Mesothelial cell of epicardium (in vitro differentiated cells): ENCODE data around the gene L3MBTL1. TPM values are rescaled to one million over a fixed set of nuclear protein-coding genes. Genes with fewer than 3 reads are reported as not detected.

Source experiments
- DNase-seq, 2 experiments: peaks; one replicate each; pipeline ENCODE4 v3.0.0; 2021; ENCODE audit warnings: low spot score in 2 of 2; ENCODE audit not compliant: unreplicated experiment in 2 of 2
- H3K27ac Mint-ChIP-seq: 2 replicates; pipeline ENCODE4 v1.8.0; 2021; ENCODE audit warnings: mixed read lengths
- H3K27me3 Mint-ChIP-seq: 2 replicates; pipeline ENCODE4 v1.8.0; 2021; ENCODE audit warnings: low read depth, mixed read lengths
- H3K36me3 Mint-ChIP-seq: 2 replicates; pipeline ENCODE4 v1.8.0; 2021; ENCODE audit warnings: mixed read lengths
- H3K4me1 Mint-ChIP-seq: 2 replicates; pipeline ENCODE4 v1.8.0; 2021; ENCODE audit warnings: mixed read lengths
- H3K4me3 Mint-ChIP-seq: 2 replicates; pipeline ENCODE4 v1.8.0; 2021; ENCODE audit warnings: mild to moderate bottlenecking, moderate library complexity, mixed read lengths
- H3K9me3 Mint-ChIP-seq: 2 replicates; pipeline ENCODE4 v1.8.0; 2021; ENCODE audit warnings: mixed read lengths
- CTCF ChIP-seq: fragments of 200-600 bp; sonication (generic); IDR thresholded peaks from one replicate; pipeline ENCODE4 v1.5.0; 2021; ENCODE audit warnings: antibody characterized with exemption; ENCODE audit not compliant: unreplicated experiment
- total RNA-seq: library from RNA; stranded (reverse); gene quantifications from 3 replicates; pipeline ENCODE4 v1.2.1, GENCODE V29; 2021

Gene L3MBTL1
- total RNA-seq, 1 donor from 2014 or later: 46.7 TPM

GRCh38 chr20:43467589-43467988 is 39.9 kb upstream of the L3MBTL1 start:
- H3K4me1 Mint-ChIP-seq: peaks cover 2% of the 10 kb centered on the region
- H3K36me3 Mint-ChIP-seq: peaks cover 36% of the 10 kb centered on the region
- H3K27me3 Mint-ChIP-seq: no peaks in the 10 kb centered on the region
- H3K27ac Mint-ChIP-seq: no peak overlapping the region
- H3K9me3 Mint-ChIP-seq: no peaks in the 10 kb centered on the region
- no peak for DNase-seq
- TF ChIP-seq CTCF: no peak
- H3K4me3 Mint-ChIP-seq: no peak overlapping the region

GRCh38 chr20:43472671-43473380 is 34.7 kb upstream of the L3MBTL1 start:
- Mint-ChIP-seq H3K4me1 (no peaks in the 10 kb centered on the region), H3K36me3 (peaks cover 9% of the 10 kb centered on the region), H3K9me3 (no peaks in the 10 kb centered on the region), H3K27ac (no peak overlapping the region), H3K27me3 (peaks cover 9% of the 10 kb centered on the region), H3K4me3 (no peak overlapping the region)
- DNase-seq: no peak
- no peak for TF ChIP-seq CTCF

GRCh38 chr20:43473381-43473704 is 34.2 kb upstream of the L3MBTL1 start:
- H3K27ac Mint-ChIP-seq: no peak overlapping the region
- H3K4me1 Mint-ChIP-seq: no peaks in the 10 kb centered on the region
- H3K4me3 Mint-ChIP-seq: no peak overlapping the region
- peaks cover 2% of the 10 kb centered on the region for H3K9me3 Mint-ChIP-seq
- TF ChIP-seq CTCF: no peak
- H3K36me3 Mint-ChIP-seq: peaks cover 9% of the 10 kb centered on the region
- peaks cover 9% of the 10 kb centered on the region for H3K27me3 Mint-ChIP-seq
- DNase-seq: no peak

- no peak overlapping the region for H3K27ac Mint-ChIP-seq
- H3K4me3 Mint-ChIP-seq: no peak overlapping the region
- no peaks in the 10 kb centered on the region for H3K4me1 Mint-ChIP-seq
- no peak for DNase-seq
- TF ChIP-seq CTCF: no peak
- H3K9me3 Mint-ChIP-seq: peaks cover 19% of the 10 kb centered on the region
- no peaks in the 10 kb centered on the region for H3K36me3 Mint-ChIP-seq
- peaks cover 9% of the 10 kb centered on the region for H3K27me3 Mint-ChIP-seq
Measured at GRCh38 chr20:43477193-43477592, 30.3 kb upstream of the L3MBTL1 start.

GRCh38 chr20:43477619-43478018 is 29.9 kb upstream of the L3MBTL1 start:
- DNase-seq: no peak
- Mint-ChIP-seq H3K27me3 (peaks cover 9% of the 10 kb centered on the region), H3K9me3 (peaks cover 19% of the 10 kb centered on the region), H3K4me3 (no peak overlapping the region), H3K4me1 (no peaks in the 10 kb centered on the region), H3K27ac (no peak overlapping the region), H3K36me3 (no peaks in the 10 kb centered on the region)
- no peak for TF ChIP-seq CTCF

- DNase-seq: no peak
- no peak overlapping the region for H3K27ac Mint-ChIP-seq
- H3K4me3 Mint-ChIP-seq: no peak overlapping the region
- H3K36me3 Mint-ChIP-seq: no peaks in the 10 kb centered on the region
- no peak for TF ChIP-seq CTCF
- H3K4me1 Mint-ChIP-seq: no peaks in the 10 kb centered on the region
- peaks cover 5% of the 10 kb centered on the region for H3K27me3 Mint-ChIP-seq
- peaks cover 17% of the 10 kb centered on the region for H3K9me3 Mint-ChIP-seq
Measured at GRCh38 chr20:43490038-43490437, 17.5 kb upstream of the L3MBTL1 start.
